ENCODE results near the gene TMEM92. TPM values are rescaled to one million over a fixed set of nuclear protein-coding genes. Genes with fewer than 3 reads are reported as not detected.

Gene TMEM92
- total RNA-seq, 1 experiment from 2014 or later: 6.6 TPM

DNA sequence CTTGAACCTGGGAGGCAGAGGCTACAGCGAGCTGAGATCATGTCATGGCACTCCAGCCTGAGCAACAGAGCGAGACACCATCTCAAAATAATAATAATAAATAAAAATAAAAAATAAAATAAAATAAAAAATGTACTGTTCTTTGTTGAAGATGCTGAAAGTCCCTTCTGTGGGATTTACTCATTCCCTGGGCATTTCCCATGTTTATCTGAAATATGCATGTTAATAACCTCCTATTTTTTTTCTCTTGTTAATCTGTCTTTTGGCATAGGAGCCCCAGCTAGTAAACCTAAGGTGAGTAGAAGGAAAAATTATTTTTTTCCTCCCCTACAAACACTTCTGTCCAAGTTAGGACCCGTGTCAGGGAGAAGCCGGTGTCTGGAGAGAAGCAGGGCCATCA, 34.4 kb downstream of the TMEM92 start:
- no peaks in the 10 kb centered on the region for H3K79me2 ChIP-seq (ENCODE audit: insufficient read depth, low read length)
- H3K9me3 ChIP-seq (ENCODE audit: control insufficient read depth in 1 of 2, insufficient read depth in 1 of 2, low read depth in 1 of 2, low read length in 2 of 2): no peaks in the 10 kb centered on the region
- no TSS peak for BruUV-seq (replicated peaks)
- H3K27me3 ChIP-seq (ENCODE audit: insufficient read depth, low read length): no peaks in the 10 kb centered on the region; the same call in 1 of the 2 replicates
- H3K4me2 ChIP-seq (ENCODE audit: low read length): no peak overlapping the region
- TF ChIP-seq FOSL1 (IDR thresholded peaks at IDR 0.05; ENCODE audit: low read depth): no peak
- no peak for TF ChIP-seq SIN3A (IDR thresholded peaks at IDR 0.05; ENCODE audit: low read depth)
- TF ChIP-seq SRF (IDR thresholded peaks at IDR 0.05; ENCODE audit: low read depth): no peak
- no peak for TF ChIP-seq CEBPB (IDR thresholded peaks at IDR 0.05; ENCODE audit: low read depth)
- POLR2A ChIA-PET: no interaction called here
- no peaks in the 10 kb centered on the region for H3K36me3 ChIP-seq (ENCODE audit: control insufficient read depth in 1 of 2, insufficient read depth in 2 of 2, low read length in 2 of 2)
- no peak overlapping the region for H3K27ac ChIP-seq (ENCODE audit: low read depth, low read length)
- no peak for DNase-seq (ENCODE audit: low read depth, low spot score)
- no peaks in the 10 kb centered on the region for H3K9me2 ChIP-seq (ENCODE audit: insufficient read depth)
- no peak overlapping the region for H3K9ac ChIP-seq (ENCODE audit: low read length)
- H3K4me3 ChIP-seq (replicated peaks in 1 of 2; ENCODE audit: low read depth in 1 of 2, low read length in 2 of 2): no peak overlapping the region
- ATAC-seq: no peak
- intact Hi-C loops (cut with micrococcal nuclease): no loop called here
- CTCF ChIA-PET: interaction anchor here (1.3 to 1.8 kb wide), 3 partner anchors 8 to 12 kb away, joined by 3 to 6 read pairs (median 5); no protein-coding TSS in a partner anchor
- no peaks in the 10 kb centered on the region for H4K20me1 ChIP-seq (ENCODE audit: insufficient read depth)
- H2AFZ ChIP-seq (ENCODE audit: low read depth, low read length, poor library complexity, severe bottlenecking): no peak overlapping the region
- no peaks in the 10 kb centered on the region for H3K4me1 ChIP-seq (ENCODE audit: control insufficient read depth in 1 of 2, insufficient read depth in 2 of 2, low read length in 2 of 2)
- RAD21 ChIA-PET (ENCODE audit: low non-redundant PET in 1 of 2, low total read pairs in 2 of 2, uncharacterized antibody in 2 of 2, unreplicated experiment in 2 of 2): no interaction called here

DNA sequence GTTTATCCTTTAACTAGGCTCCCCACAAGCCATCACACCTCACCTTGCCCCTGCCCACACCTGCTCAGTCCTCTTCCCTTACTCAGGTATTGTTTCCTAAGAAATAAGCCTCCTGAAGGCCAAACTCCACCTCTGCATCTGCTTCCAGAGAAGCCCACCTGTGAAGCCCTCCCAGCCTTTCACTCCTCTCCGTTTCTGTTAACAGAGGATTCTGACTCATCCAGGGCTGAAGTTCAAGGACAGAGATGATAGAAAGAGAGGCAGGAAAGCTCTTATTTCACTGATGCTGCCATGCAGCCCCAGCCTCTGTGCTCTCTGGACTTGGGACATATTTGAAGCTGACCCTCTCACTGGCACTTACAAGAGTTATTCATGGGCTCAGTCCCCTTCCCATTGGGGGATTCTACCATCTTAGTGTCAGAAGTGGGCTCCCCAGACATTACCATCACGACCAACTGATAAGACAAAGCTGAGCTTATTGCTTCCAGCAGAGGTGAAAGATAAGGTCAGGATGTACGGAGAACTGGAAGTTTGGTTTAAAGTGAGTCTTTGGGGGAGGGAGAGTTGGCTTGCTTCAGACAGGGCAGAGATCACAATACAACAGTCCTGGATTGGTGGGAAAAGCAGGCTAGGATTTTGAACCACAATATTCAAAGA, 36.3 kb downstream of the TMEM92 start:
- H2AFZ ChIP-seq (ENCODE audit: low read depth, low read length, poor library complexity, severe bottlenecking): no peak overlapping the region
- no TSS peak for BruUV-seq (replicated peaks)
- TF ChIP-seq ZNF274 (IDR thresholded peaks at IDR 0.05; ENCODE audit: low read depth, low read length) (no peak), ELF1 (IDR thresholded peaks at IDR 0.05; ENCODE audit: borderline replicate concordance, low read depth) (no peak), EZH2phosphoT487 (IDR thresholded peaks at IDR 0.05; ENCODE audit: borderline replicate concordance) (no peak), TCF7L2 (IDR thresholded peaks at IDR 0.05; ENCODE audit: borderline replicate concordance, extremely low read depth, insufficient read depth, insufficient read length) (no peak), SRF (IDR thresholded peaks at IDR 0.05; ENCODE audit: low read depth) (no peak), EGR1 (IDR thresholded peaks at IDR 0.05; ENCODE audit: low read depth) (no peak), ZBTB33 (IDR thresholded peaks at IDR 0.05; ENCODE audit: extremely low read depth, insufficient replicate concordance, low read length) (no peak), EZH2 (IDR thresholded peaks at IDR 0.05) (no peak), FOSL1 (IDR thresholded peaks at IDR 0.05; ENCODE audit: low read depth) (no peak), RAD21 (IDR thresholded peaks at IDR 0.05; ENCODE audit: low read depth) (no peak), SP1 (IDR thresholded peaks at IDR 0.05; ENCODE audit: low read depth) (no peak), JUND (IDR thresholded peaks at IDR 0.05) (no peak)
- TF ChIP-seq, protein P1, sequence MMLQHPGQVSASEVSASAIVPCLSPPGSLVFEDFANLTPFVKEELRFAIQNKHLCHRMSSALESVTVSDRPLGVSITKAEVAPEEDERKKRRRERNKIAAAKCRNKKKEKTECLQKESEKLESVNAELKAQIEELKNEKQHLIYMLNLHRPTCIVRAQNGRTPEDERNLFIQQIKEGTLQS (IDR thresholded peaks at IDR 0.05): no peak
- TF ChIP-seq, protein P2, sequence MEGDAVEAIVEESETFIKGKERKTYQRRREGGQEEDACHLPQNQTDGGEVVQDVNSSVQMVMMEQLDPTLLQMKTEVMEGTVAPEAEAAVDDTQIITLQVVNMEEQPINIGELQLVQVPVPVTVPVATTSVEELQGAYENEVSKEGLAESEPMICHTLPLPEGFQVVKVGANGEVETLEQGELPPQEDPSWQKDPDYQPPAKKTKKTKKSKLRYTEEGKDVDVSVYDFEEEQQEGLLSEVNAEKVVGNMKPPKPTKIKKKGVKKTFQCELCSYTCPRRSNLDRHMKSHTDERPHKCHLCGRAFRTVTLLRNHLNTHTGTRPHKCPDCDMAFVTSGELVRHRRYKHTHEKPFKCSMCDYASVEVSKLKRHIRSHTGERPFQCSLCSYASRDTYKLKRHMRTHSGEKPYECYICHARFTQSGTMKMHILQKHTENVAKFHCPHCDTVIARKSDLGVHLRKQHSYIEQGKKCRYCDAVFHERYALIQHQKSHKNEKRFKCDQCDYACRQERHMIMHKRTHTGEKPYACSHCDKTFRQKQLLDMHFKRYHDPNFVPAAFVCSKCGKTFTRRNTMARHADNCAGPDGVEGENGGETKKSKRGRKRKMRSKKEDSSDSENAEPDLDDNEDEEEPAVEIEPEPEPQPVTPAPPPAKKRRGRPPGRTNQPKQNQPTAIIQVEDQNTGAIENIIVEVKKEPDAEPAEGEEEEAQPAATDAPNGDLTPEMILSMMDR (IDR thresholded peaks at IDR 0.05 in 2 of 3, conservative IDR thresholded peaks at IDR 0.05 in 1 of 3; ENCODE audit: borderline replicate concordance in 1 of 3, insufficient read depth in 1 of 3, low read depth in 2 of 3, low read length in 2 of 3): no peak
- ChIA-PET CTCF (no interaction called here), RAD21 (ENCODE audit: low non-redundant PET in 1 of 2, low total read pairs in 2 of 2, uncharacterized antibody in 2 of 2, unreplicated experiment in 2 of 2) (no interaction called here), POLR2A (no interaction called here)
- no peak overlapping the region for H3K9ac ChIP-seq (ENCODE audit: low read length)
- no peaks in the 10 kb centered on the region for H4K20me1 ChIP-seq (ENCODE audit: insufficient read depth)
- intact Hi-C loops (cut with micrococcal nuclease): no loop called here
- no peak for ATAC-seq
- no peak overlapping the region for H3K27ac ChIP-seq (ENCODE audit: low read depth, low read length)
- no peak for DNase-seq (ENCODE audit: low read depth, low spot score)
- no peaks in the 10 kb centered on the region for H3K9me3 ChIP-seq (ENCODE audit: control insufficient read depth in 1 of 2, insufficient read depth in 1 of 2, low read depth in 1 of 2, low read length in 2 of 2)
- H3K79me2 ChIP-seq (ENCODE audit: insufficient read depth, low read length): no peaks in the 10 kb centered on the region
- no peak overlapping the region for H3K4me2 ChIP-seq (ENCODE audit: low read length)
- H3K36me3 ChIP-seq (ENCODE audit: control insufficient read depth in 1 of 2, insufficient read depth in 2 of 2, low read length in 2 of 2): no peaks in the 10 kb centered on the region
- no peaks in the 10 kb centered on the region; the same call in 1 of the 2 replicates for H3K27me3 ChIP-seq (ENCODE audit: insufficient read depth, low read length)
- no peak overlapping the region for H3K4me3 ChIP-seq (replicated peaks in 1 of 2; ENCODE audit: low read depth in 1 of 2, low read length in 2 of 2)
- no peaks in the 10 kb centered on the region for H3K4me1 ChIP-seq (ENCODE audit: control insufficient read depth in 1 of 2, insufficient read depth in 2 of 2, low read length in 2 of 2)
- H3K9me2 ChIP-seq (ENCODE audit: insufficient read depth): no peaks in the 10 kb centered on the region
